NT2/D1 (cell line): Measurements from ENCODE around the gene PLXNC1.

Experiments
- YY1 ChIP-seq: IDR thresholded peaks from 2 replicates; pipeline ENCODE4 v1.6.1; 2011; ENCODE audit not compliant: insufficient read length, insufficient read depth
- ZNF274 ChIP-seq: IDR thresholded peaks from 2 replicates; pipeline ENCODE4 v1.6.1; 2011; ENCODE audit warnings: mild to moderate bottlenecking, low read depth, low read length

DNA sequence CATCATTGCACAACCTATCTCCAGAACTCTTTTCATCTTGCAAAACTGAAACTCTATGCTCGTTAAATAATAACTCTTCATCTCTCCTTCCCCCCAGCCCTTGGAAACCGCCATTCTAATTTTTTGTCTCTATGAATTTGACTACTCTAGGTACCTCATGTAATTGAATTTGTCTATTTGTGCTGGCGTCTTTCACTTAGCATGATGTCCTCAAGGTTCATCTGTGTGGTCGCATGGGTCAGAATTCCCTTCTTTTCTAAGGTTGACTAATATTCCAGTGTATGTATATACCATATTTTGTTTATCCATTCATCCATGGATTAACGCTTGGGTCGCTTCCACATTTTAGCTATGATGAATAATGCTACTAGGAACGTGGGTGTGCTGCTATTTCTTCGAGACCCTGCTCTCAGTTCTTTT, 80.1 kb downstream of the PLXNC1 start:
- TF ChIP-seq ZNF274 (no peak), YY1 (no peak)
